Measurements from ENCODE around the gene PEX12. TPM values are rescaled to one million over a fixed set of nuclear protein-coding genes. Genes with fewer than 3 reads are reported as not detected.
A peak's percentile ranks its signal among the peaks of the same experiment; 100 is the strongest.
"Not testable (repeated sequence)": the region's sequence is repeated elsewhere in the genome, so short reads cannot be mapped to it uniquely, and the experiment has no call there.

PEX12 gene
- total RNA-seq, 1 donor from 2014 or later: 4.4 TPM

GRCh38 chr17:35568561-35568960 is 9.8 kb downstream of the PEX12 start:
- no peak for TF ChIP-seq CTCF (IDR thresholded peaks at IDR 0.05; ENCODE audit: unreplicated experiment)
- no peak for DNase-seq (ENCODE audit: low spot score)
- Mint-ChIP-seq H3K36me3 (ENCODE audit: low read depth, unreplicated experiment) (peaks cover 4% of the 10 kb centered on the region), H3K27me3 (ENCODE audit: unreplicated experiment) (no peaks in the 10 kb centered on the region), H3K9me3 (ENCODE audit: unreplicated experiment) (no peaks in the 10 kb centered on the region), H3K4me1 (ENCODE audit: unreplicated experiment) (peaks cover 20% of the 10 kb centered on the region), H3K4me3 (ENCODE audit: unreplicated experiment) (peak overlapping the region; percentile 97), H3K27ac (ENCODE audit: unreplicated experiment) (peak overlapping the region; percentile 57)

GRCh38 chr17:35566968-35567367 is 11.4 kb downstream of the PEX12 start:
- peak overlapping the region; percentile 67 for H3K27ac Mint-ChIP-seq (ENCODE audit: unreplicated experiment)
- H3K4me1 Mint-ChIP-seq (ENCODE audit: unreplicated experiment): peaks cover 20% of the 10 kb centered on the region
- no peak for DNase-seq (ENCODE audit: low spot score)
- H3K36me3 Mint-ChIP-seq (ENCODE audit: low read depth, unreplicated experiment): peaks cover 4% of the 10 kb centered on the region
- peak overlapping the region; percentile 80 for H3K4me3 Mint-ChIP-seq (ENCODE audit: unreplicated experiment)
- no peak for TF ChIP-seq CTCF (IDR thresholded peaks at IDR 0.05; ENCODE audit: unreplicated experiment)
- no peaks in the 10 kb centered on the region for H3K9me3 Mint-ChIP-seq (ENCODE audit: unreplicated experiment)
- H3K27me3 Mint-ChIP-seq (ENCODE audit: unreplicated experiment): no peaks in the 10 kb centered on the region

GRCh38 chr17:35563181-35563580 is 15.2 kb downstream of the PEX12 start:
- not testable (repeated sequence) for H3K36me3 Mint-ChIP-seq (ENCODE audit: low read depth, unreplicated experiment); DNase-seq (ENCODE audit: low spot score); H3K9me3 Mint-ChIP-seq (ENCODE audit: unreplicated experiment); H3K27me3 Mint-ChIP-seq (ENCODE audit: unreplicated experiment); H3K4me3 Mint-ChIP-seq (ENCODE audit: unreplicated experiment); H3K27ac Mint-ChIP-seq (ENCODE audit: unreplicated experiment)
- peaks cover 17% of the 10 kb centered on the region for H3K4me1 Mint-ChIP-seq (ENCODE audit: unreplicated experiment)

GRCh38 chr17:35560703-35561102 is 17.7 kb downstream of the PEX12 start, which contains the start of gene SLFN14:
SLFN14 (minus strand) TSS chr17:35560819; CDS start chr17:35558062, 2,757 bp downstream.
- no peak within 1 kb of the TSS for H3K4me3 Mint-ChIP-seq (ENCODE audit: unreplicated experiment)
- peak within 1 kb of the TSS; percentile 26 for H3K27ac Mint-ChIP-seq (ENCODE audit: unreplicated experiment)
- DNase-seq (ENCODE audit: low spot score): no peak
- H3K9me3 Mint-ChIP-seq (ENCODE audit: unreplicated experiment): no peaks in the 10 kb centered on the region
- H3K27me3 Mint-ChIP-seq (ENCODE audit: unreplicated experiment): no peaks in the 10 kb centered on the region
- no peak for TF ChIP-seq CTCF (IDR thresholded peaks at IDR 0.05; ENCODE audit: unreplicated experiment)
- no peaks in the 10 kb centered on the region for H3K36me3 Mint-ChIP-seq (ENCODE audit: low read depth, unreplicated experiment)
- peaks cover 17% of the 10 kb centered on the region for H3K4me1 Mint-ChIP-seq (ENCODE audit: unreplicated experiment)

GRCh38 chr17:35559495-35560210 is 18.7 kb downstream of the PEX12 start:
- peaks cover 17% of the 10 kb centered on the region for H3K4me1 Mint-ChIP-seq (ENCODE audit: unreplicated experiment)
- DNase-seq (ENCODE audit: low spot score): no peak
- no peaks in the 10 kb centered on the region for H3K27me3 Mint-ChIP-seq (ENCODE audit: unreplicated experiment)

More at GRCh38 chr17:35559495-35560210, 18.7 kb downstream of the PEX12 start:
- Mint-ChIP-seq H3K4me3 (ENCODE audit: unreplicated experiment) (no peak overlapping the region), H3K36me3 (ENCODE audit: low read depth, unreplicated experiment) (no peaks in the 10 kb centered on the region), H3K9me3 (ENCODE audit: unreplicated experiment) (no peaks in the 10 kb centered on the region), H3K27ac (ENCODE audit: unreplicated experiment) (peak overlapping the region; percentile 45)
- TF ChIP-seq CTCF (IDR thresholded peaks at IDR 0.05; ENCODE audit: unreplicated experiment): no peak
